NCI-H82 treated with DMSO at 0.1 percent for 48 hours (cell line): ENCODE results near the gene USPL1.
"Not testable (repeated sequence)": the region's sequence is repeated elsewhere in the genome, so short reads cannot be mapped to it uniquely, and the experiment has no call there.

Source experiments
- DNase-seq: peaks from one replicate; lab custom pipeline; 2025; ENCODE audit not compliant: unreplicated experiment; lab: John Stamatoyannopoulos, UW

Gene USPL1

GRCh38 chr13:30615866-30616541 lies 1.7 kb upstream of the USPL1 start:
- peak; percentile 56 for DNase-seq

- peak; percentile 89 for DNase-seq
Measured at GRCh38 chr13:30616927-30617314, 799 bp upstream of the USPL1 start.

- DNase-seq: no peak
Measured at GRCh38 chr13:30618186-30618929, 638 bp downstream of the USPL1 start.

GRCh38 chr13:30618930-30619279 lies 1.2 kb downstream of the USPL1 start:
- DNase-seq: no peak

- no peak for DNase-seq
Measured at GRCh38 chr13:30619731-30620130, 2.0 kb downstream of the USPL1 start.

GRCh38 chr13:30620941-30621340 lies 3.2 kb downstream of the USPL1 start:
- no peak for DNase-seq

- no peak for DNase-seq
Measured at GRCh38 chr13:30622551-30622950, 4.8 kb downstream of the USPL1 start.

- DNase-seq: no peak
Measured at GRCh38 chr13:30623392-30623791, 5.7 kb downstream of the USPL1 start.

GRCh38 chr13:30624630-30625029 lies 6.9 kb downstream of the USPL1 start:
- no peak for DNase-seq

- no peak for DNase-seq
Measured at GRCh38 chr13:30629527-30629926, 11.8 kb downstream of the USPL1 start.

- DNase-seq: no peak
Measured at GRCh38 chr13:30633861-30634260, 16.1 kb downstream of the USPL1 start.

GRCh38 chr13:30634838-30635237 lies 17.1 kb downstream of the USPL1 start:
- DNase-seq: no peak

- DNase-seq: no peak
Measured at GRCh38 chr13:30638301-30638700, 20.6 kb downstream of the USPL1 start.

- no peak for DNase-seq
Measured at GRCh38 chr13:30639671-30640070, 22.0 kb downstream of the USPL1 start.

GRCh38 chr13:30641173-30641572 lies 23.5 kb downstream of the USPL1 start:
- not testable (repeated sequence) for DNase-seq

- no peak for DNase-seq
Measured at GRCh38 chr13:30645629-30646028, 27.9 kb downstream of the USPL1 start.

- no peak for DNase-seq
Measured at GRCh38 chr13:30647420-30647819, 29.7 kb downstream of the USPL1 start.

- no peak for DNase-seq
Measured at GRCh38 chr13:30647824-30648521, 30.3 kb downstream of the USPL1 start.

- no peak for DNase-seq
Measured at GRCh38 chr13:30648522-30649012, 30.8 kb downstream of the USPL1 start.

GRCh38 chr13:30651648-30652047 lies 33.9 kb downstream of the USPL1 start:
- DNase-seq: not testable (repeated sequence)

GRCh38 chr13:30652746-30653386 lies 35.1 kb downstream of the USPL1 start:
- no peak for DNase-seq
